CD4-positive, alpha-beta T cell treated with Interleukin-6 for 4 hours (primary cell): Measurements from ENCODE around the gene TMED4.

Experiments used
- DNase-seq: peaks from one replicate; pipeline ENCODE4 v3.0.0-alpha.2; 2020; ENCODE audit warnings: mixed read lengths

Gene TMED4

DNA sequence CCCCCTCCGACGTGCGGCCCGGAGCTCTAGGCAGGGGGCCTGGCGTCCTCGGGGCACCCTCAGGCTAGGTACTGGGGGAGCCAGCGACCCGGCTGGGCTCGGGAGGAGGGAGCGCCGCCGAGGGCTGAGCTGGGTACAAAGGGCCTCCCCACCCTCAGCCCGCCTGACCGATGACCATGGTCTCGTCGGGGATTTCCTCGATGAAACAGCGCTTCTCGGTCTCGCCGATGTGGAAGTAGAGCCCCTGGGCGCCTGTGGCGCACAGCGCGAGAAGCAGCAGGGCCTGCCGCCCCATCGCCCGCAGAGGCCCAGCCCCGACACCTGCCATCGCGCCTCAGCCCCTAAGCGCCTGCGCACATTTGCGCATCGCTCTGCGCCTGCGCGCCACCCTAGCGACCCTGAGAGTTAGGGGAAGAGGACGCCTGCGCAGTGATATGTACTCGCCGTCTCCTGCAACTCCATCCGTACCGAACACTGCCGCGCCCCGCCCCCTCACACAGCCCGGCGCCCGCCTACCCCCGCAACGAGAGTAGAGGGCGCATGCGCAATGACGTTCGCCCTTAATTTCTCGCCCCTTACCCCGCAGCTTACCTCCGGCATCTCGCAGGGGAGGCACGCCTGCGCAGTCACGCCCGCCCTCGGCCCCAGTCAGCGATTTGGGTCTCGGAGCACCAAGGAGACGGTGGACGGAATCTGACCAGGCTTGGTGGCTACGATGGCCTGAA, at the start of gene TMED4:
TMED4 (minus strand) TSS at position 353 of the 725 bp plus-strand sequence; CDS start at position 328, 25 bp downstream.
- peak; percentile 100 for DNase-seq

DNA sequence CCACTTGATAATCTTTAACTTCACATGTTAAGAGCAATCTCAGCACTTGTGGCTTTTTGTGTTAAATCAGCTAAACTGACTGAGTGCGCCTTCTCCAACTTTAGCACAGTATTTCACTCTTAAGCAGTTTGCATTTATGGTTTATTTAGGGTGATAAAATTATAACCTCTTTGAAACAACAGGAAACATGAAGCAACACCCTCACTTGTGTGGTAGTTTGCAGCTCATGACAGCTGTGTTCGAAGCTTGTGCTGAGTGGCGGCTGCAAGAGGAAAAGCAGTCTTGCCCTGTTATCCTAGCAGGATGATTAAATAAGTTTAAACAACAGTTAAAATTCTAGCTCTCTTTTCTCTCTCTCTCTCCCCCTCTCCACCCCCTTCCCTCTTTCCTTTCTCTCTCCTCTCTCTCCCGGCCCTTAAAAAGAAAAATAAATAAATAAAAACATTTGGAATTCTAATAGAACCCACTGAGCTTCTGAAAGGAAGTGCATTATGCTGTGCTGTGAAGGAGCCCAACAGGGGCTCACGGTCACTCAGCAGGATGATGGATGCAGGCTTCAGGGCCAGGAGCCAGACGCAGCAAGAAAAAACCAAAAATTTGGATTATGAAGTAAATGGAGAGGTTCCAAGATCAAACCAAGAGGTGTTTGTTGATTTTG, 49.6 kb upstream of the TMED4 start:
- DNase-seq: peak; percentile 63

DNA sequence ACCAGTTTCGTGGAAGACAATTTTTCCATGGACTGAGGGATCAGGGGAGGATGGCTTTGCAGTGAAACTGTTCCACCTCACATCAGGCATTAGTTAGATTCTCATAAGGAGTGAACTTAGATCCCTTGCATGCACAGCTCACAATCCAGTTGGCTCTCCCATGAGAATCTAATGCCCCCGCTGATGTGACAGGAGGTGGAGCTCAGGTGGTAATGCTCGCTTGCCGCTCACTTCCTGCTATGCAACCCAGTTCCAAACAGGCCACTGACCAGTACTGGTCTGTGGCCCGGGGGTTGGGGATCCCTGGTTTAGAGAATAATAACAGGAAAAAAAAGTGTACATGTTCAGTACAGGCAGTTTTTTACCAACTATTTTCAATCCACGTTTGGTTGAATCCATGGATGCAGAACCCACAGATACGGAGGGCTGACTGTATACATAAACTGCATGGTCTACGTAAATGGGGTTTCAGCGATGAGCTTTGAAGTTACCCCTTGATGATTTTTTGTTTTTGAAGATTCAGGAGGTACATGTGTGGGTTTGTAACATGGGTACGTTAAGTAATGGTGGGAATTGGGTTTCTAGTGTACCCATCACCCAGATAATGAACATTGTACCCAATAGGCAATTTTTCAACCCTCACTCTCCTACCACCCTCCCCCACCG, 48.9 kb upstream of the TMED4 start:
- no peak for DNase-seq

DNA sequence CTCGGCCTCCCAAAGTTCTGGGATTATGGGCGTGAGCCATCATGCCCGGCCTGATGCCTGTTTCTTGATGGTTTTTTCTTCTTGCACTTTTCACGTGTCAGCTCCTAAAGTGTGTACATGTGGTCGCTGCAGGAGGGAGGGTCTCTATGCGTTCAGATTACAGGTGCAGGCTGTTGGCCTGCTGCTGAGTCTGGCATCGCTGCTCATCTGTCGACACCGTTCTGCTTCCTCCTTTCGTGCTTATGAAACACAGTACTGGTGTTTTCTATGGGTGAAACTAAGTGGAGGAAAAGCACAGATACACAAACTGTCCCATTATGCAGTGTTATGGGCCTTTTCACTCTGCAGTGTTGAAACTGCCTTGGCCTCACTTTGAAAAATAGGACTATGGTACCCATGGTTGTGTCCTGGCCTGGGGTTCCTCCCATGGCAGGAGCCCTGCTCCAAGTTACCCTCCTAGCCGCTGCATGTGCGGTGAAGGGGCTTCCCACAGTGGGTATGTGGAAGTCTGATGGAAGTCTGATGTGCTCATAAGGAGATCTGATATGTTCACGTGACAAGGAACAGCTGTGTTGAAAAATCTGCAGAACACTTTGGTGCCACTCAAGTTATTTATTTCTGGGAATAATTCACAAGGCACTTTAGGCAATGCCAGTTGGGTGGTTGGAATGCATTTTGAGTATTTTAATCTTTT, 47.9 kb upstream of the TMED4 start:
- DNase-seq: no peak

DNA sequence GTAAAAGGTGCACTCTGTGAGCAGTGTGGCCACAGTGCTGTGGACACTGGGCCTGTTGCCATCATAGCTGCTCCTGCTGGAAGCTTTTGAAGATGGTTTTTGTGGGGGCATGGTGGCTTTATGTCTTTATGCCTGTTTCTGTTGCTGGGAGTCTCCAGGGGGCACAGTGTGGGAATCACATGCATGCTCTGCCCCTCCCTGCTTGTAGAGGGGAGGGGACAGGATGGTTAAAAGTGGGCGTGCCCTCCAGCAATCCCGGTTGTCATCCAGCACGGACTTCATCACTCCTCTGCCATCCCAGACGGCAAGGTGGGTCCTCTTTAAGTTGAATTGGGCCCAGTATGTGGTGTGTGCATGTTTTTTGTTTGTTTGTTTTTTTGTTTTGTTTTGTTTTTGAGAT, 44.6 kb upstream of the TMED4 start:
- no peak for DNase-seq

DNA sequence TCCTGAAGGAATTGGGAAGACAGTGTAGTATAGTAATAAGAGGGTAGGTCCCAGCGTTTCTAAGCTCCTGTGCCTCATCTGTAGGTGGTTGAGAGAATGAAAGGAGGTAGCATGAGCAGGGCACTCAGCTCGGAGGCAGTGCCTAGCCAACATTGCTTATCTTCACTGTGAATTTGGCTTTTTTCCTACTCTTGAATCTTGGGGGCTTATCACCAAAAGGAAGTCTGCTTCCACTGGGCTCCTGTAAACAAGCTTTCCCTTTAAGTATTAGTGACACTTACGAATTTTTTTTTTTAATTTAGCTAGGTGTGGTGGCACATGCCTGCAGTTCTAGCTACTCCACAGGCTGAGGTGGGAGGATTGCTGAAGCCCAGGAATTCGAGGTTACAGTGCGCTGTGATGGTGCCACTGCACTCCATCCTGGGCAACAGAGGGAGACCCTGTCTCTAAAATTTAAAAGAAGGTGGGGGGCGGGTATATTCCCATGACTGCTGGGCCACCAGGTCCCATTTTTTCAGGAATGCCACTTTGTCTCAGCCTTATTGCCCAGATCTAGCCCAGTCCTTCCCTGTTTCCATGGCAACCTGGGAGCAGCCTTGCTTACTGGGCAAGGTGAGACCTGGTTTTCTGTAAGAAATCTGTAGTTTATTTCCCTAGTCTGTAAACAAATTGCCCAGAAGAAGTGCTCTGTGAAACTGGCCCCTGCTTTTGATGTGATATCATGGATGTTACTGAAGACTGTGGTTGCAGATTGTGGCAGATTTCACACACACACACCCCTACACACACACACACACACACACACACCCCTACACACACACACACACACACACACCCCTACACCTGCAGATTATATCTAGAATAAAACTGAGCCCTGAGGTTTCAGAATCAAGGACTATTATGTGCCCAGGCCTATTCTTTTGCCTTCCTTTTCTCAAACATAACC, 43.8 kb upstream of the TMED4 start:
- DNase-seq: no peak

DNA sequence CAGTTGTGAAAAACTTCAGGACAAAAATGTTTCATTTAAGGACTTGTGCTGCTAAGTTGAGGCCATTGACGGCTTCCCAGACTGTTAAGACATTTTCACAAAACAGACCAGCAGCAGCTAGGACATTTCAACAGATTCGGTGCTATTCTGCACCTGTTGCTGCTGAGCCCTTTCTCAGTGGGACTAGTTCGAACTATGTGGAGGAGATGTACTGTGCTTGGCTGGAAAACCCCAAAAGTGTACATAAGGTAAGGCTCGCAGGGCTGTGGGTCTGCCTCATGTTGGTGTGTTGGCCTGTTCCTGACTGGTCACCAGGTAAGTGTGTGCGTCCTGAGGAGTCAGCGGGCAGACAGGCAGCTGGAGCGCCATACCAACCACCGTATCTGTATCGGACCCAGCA, 42.3 kb upstream of the TMED4 start:
- DNase-seq: no peak

DNA sequence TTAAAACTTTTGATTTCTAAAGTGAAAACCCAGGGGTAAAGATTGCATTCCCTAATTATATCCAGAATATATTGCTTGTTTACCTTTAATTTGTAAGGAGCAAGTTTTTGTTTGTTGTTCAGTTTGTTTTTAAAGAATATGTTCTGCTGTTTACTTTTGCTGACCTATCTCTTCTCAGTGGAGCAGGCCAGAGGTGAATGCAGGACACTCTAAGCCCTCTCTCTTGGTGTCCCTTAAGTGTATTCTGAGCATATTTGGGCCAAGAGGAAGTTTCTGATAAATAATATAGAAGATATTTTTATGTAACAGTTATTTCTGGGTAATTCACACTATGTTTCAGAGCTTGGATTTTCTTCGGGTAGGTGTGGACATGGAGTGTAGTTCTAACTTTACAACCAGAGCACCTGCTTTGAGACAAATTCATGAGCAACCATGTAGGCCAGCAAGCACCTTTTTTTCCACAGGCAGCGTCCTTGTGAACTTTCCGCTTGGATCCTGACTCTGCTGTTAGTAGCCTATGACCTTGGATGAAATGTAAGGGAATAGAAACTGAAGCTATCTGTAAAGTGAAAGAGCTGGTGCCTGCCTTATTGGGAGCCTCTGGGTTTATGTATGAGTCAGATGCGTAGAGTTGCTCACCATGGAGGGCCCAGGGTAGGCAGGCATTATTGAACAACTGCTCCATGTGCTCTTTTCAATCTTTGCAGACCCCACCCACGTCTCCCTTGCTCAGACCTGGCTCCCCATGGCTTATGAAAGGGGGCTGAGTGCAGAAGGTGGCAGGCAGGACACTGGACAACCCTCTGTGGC, 40.5 kb upstream of the TMED4 start:
- DNase-seq: peak; percentile 55

DNA sequence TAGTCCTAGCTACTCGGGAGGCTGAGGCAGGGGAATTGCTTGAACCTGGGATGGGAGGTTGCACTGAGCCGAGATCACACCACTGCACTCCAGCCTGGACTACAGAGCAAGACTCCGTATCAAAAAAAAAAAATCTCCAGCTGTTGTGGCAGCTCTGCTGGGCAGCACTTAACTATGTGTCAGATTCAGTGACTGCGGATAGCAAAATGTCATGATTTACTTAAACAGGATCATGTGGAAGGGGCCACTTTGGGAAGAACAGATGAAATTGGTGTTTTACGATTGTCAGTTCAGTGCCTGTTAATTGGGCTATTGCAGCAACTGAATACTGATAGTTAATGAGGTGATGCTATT, 39.7 kb upstream of the TMED4 start:
- DNase-seq: no peak

DNA sequence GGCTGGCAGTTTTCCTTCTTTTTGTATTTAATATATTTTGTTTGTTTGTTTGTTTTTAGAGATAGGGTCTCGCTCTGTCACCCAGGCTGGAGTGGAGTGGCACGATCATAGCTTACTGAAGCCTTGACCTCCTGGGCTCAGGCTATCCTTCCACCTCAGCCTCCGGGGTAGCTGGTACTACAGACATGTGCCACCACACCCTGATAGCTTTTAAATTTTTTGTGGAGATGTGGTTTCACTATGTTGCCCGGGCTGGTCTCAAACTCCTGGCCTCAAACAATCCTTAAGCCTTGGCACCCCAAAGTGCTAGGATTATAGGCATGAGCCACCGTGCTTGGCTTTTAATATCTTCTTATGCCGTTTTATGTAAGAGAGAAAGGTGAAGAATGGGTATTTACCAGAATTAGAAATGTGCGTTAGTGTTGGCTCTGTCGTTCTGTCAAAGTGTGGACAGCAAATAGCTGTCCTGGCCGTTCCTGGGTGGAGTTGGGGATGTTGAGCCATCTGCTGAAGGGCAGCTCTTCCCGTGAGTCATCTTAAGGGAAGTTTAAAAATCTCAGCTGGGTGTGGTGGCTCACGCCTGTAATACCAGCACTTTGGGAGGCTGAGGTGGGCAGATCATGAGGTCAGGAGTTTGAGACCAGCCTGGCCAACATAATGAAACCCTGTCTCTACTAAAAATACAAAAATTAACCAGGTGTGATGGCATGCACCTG, 39.2 kb upstream of the TMED4 start:
- no peak for DNase-seq

DNA sequence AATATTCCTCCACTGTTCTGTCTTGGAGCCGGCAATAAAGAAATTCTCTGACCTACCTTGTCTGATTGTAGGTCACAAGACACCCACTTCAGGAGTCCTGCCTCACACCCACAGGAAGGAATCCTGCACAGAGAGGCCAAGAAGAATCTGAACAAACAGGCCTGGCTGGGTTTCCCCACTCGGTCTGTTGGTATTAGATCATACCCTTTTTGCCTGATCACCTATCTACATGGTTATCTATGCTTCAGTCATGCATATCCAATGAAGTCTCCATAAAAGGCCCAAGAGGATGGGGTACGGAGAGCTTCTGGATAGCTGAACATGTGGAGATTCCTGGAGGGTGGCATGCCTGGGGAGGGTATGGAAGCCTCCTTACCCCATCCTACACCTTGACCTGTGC, 36.7 kb upstream of the TMED4 start:
- DNase-seq: peak; percentile 31

DNA sequence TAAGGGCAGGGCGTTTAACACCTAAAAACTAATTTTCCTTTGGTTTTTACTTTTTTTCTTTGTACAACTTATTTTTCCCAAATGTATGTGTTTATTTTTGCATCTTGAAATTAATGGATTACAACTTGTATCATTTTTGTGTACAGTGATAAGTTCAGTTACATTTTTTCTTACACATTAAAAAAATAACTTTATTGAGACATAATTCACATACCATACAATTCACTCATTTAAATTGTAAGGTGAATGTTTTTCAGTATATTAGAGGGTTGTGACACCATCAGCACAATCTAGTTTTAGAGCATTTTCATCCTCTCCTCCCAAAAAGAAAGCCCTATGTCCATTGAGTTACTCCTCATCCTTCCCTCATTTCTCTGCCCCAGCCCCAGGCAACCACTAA, 36.0 kb upstream of the TMED4 start:
- no peak for DNase-seq

DNA sequence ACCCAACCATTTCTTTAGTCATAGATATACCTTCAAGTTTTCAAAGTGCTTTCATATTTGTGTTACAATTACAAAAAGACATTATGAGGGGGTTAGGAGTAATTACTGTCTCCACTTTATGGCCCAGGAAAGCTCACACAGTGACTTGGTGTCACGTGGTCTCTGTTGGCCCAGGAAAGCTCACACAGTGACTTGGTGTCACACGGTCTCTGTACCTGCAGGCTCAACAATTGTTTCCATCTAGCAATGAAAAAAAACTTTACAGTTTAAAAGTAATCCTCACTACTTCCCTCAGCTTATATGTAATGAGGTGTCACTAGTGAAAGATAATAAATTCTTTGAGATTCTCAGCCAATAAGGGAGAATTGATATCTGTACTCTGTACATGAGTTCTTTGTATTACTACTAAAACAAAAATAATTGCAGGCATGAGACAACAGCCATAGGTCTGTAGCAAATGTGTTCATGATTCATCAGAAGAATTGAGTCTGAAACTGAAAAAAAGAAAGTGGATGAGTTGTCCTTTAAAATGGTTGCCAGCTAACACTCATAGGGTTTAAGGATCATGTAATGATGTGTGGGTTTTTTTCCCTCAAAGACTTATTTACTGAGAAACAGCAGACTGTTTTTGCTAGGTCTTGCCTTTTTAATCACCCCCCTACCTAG, 35.3 kb upstream of the TMED4 start:
- no peak for DNase-seq

DNA sequence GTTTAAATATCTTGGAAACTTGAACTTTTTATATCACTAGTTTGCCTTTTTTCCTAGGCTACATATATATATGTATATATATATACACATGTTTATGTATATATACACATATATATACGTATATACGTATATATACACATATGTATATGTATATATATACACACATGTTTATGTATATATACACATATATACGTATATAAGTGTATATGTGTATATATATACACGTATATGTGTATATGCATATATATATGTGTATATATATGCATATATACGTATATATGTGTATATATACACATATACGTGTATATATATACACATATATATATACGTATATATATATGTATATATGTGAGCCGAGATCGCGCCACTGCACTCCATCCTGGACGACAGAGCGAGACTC, 34.5 kb upstream of the TMED4 start:
- no peak for DNase-seq

DNA sequence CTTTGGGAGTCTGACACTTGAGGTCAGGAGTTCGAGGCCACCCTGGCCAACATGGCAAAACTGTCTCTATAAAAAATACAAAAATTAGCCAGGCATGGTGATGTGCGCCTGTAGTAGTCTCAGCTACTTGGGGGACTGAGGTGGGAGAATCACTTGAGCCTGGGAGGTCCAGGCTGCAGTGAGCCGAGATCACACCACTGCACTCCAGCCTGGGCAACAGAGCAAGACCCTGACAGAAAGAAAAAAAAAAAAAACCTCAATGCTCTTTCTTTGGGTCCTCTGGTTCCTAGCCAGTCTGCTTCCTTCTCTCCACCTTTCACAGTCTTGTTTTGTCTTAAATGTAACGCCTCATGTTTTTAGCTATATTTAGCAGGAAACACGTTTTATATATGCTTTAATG, 33.8 kb upstream of the TMED4 start:
- DNase-seq: no peak

DNA sequence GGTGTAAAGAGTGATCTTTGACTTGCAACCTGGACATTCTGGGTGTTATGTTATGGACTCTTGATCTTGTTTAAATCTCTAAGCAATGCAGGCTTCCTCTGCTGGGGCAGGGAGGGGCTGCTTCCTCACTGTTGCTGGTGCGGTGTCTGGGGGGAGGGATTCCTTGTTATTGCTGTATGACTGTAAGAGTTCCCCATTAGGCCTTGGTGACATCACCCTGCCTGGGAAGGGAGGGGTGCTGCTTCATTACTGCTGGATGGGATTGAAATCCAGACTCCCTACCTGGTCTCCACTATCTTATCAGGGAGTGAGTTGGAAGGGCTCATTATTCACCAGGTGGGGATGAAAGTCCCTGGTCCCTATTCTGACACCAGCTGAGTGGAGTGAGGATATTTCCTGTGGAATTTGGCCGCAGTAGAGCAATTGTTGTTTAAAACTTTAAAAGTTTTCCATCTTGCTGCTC, 33.1 kb upstream of the TMED4 start:
- peak; percentile 57 for DNase-seq

DNA sequence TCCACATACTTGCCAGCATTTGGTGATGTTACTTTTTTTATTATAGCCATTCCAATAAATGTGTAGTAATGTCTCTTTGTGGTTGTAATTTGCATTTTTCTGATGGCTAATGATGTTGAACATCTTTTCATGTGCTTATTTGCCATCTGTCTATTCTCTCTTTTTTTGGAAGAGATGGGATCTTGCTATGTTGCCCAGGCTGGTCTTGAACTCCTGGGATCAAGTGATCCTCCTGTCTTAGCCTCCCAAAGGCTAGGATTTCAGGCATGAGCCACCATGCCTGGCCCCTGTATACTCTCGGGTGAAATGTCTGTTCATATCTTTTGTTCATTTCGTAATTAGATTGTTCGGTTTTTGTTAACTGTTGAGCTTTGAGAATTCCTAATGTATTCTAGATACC, 27.8 kb upstream of the TMED4 start:
- DNase-seq: no peak

DNA sequence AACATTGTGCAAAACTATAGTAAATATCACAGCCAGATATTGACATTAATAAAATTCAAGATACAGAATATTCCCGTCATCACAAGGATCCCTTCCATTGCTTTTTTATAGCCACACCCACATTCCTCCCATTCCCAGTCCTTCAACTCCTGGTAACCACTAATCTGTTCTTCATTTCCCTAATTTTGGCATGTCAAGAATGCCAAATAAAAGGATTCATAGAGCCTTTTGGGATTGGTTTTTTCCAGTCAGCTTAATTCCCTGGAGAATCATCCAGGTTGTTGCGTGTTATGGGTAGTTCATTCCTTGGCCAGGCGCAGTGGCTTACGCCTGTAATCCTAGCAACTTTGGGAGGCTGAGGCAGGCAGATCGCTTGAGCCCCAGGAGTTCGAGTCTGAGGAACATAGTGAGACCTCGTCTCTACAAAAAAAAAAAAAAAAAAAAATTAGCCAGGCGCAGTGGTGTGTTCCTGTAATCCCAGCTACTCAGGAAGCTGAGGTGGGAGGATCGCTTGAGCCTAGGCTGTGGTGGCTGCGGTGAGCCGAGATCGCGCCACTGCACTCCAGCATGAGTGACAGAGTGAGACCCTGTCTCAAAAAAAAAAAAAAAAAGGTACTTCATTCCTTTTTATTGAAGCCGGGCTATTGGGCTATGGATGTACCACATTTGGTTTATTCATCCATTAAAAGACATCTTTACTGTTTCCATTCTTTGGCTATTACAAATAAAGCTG, 27.1 kb upstream of the TMED4 start:
- DNase-seq: peak; percentile 44
